ENCODE results near the gene TTLL10.

TTLL10 gene

GRCh38 chr1:1206966-1207531, 33.4 kb downstream of the TTLL10 start:
- no peak for DNase-seq

GRCh38 chr1:1207571-1207892, 33.9 kb downstream of the TTLL10 start:
- no peak for DNase-seq

DNA sequence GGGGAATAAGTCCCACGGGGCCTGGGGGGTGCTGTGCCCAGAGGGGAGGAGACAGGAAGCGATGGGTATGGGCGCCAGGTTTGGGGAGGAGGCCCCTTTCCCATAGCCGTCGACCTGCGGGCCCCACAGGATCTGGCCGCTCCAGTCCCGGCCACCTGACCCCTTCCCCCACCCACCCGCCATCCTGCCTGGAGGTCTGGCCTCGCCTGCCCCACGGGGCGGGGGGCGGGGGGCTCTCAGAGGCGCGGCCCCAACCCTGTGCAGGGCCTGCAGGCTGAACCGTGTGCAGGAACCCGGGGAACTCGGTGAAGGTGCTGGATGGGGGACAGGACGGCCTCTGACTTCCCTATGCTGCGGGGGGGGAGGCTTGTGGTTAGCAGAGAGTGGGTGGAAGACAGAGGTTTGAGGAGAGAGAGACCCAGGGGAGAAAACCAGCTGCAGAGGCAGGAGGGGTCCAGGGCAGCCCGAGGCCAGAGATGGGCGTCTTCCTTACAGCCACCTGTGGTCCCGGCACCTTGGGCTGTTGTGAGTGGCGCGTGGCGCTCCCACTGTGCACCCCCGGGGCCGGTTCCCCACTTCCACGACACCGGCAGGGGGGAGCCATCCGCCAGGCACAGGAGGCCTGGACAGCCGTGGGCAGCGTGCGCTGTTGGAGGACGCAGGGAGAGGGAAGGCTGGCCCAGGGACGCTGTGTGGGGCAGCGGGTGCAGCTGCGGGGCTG, 35.2 kb downstream of the TTLL10 start:
- no peak for DNase-seq

DNA sequence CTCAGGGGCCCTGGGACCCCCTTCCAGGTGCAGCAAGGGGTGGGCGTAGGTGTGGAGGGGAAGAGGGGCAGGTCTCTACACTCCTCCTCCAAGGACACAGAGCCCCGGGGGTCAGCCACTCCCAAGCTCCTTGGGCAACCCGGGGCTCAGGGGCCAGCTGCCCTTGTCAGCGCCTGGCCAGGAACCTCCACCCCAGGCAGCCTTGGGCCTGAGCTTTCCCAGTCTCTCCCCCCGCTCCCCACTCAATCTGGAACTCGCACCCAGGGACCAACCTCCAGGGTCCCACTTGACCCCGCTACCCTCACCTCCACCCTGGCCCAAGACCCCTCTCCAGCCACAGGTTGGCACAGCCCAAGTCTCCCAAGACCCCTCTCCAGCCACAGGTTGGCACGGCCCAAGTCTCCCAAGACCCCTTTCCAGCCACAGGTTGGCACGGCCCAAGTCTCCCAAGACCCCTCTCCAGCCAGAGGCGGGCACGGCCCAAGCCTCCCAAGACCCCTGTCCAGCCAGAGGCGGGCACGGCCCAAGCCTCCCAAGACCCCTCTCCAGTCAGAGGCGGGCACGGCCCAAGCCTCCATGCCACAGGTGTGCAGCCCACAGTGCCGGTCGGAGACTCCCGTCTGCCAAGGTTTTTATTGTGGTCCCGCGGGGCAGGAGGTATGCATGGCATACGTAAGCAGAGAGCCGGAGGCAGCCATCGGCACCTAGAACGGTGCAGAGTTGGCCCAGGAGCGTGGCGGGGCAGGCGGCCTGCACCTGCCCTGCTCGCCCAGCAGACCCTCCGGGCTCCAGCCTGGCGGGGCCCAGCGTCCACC, 37.3 kb downstream of the TTLL10 start:
- DNase-seq = no peak

DNA sequence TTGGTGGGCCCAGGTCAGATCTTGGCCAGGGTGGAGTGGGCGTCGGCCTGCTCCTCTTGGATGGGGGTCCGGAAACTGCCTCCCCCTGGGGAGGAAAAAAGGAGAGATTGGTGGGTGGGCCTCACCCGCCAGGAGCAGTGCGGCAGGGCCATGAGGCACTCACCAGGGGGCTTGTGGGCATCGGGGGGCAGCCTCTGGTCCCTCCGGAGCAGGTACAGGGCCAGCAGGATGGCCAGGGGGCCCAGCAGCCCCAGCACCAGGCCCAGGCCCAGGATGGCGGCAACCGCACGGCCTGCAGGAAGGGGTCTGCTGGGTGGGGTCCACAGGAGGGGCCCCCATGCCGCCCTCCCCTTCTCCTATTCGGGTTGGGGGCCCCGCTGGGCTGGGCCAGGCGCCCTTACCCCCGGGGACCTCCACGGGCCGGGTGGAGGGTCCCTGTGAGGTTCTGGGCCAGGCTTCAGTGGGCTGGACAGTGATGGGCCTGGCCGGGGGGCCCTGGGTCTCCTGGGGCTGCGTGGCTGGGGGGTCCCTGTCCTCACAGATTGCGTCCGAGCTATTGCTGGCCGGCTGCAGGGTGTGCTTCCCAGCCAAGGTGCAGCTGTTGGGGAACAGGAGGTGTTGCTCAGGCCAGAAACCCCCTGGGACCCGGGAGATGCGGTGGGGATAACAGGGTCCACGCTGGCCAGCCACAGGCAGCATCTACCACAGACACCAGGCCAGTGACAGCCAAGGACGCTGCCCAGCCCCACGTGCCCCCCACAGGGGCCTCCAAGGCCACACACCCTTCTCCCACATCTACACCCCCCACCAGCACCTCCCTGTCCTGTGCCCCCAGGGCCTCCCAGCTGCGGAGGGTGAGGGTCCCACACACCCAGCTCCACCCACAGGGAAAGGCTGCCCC, 38.1 kb downstream of the TTLL10 start:
- no peak for DNase-seq

DNA sequence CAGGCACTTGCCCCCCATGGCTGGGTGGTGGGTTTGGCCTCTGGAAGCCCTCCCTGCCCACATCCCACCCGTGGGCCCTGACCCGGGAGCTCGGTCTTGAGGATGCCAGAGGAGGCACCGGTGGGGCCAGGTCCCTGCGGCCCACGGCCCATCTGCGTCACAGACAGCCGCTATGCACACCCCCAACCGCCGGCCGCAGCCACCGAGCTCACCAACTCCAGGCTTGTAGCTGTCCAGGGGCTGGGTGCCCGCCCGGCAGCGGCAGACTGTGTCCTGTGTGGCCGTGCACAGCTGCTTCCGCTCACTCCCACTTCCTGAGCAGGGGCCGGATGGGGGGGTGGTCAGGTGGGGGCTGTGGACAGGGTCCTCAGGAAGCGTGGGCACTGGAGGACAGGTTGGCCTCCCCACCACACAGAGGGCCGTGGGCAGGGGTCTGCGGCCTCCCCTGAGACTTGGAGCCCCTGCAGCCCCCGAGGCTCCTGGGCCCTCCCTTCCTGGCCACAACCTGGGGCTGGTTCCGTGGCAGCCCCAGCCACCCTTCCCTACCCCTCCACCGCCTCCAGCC, 39.2 kb downstream of the TTLL10 start:
- no peak for DNase-seq

GRCh38 chr1:1213345-1214265, 39.9 kb downstream of the TTLL10 start, which contains the start of gene TNFRSF4:
Gene TNFRSF4 (minus strand): TSS chr1:1214153. CDS start chr1:1214127, 26 bp downstream.
- no peak for DNase-seq

DNA sequence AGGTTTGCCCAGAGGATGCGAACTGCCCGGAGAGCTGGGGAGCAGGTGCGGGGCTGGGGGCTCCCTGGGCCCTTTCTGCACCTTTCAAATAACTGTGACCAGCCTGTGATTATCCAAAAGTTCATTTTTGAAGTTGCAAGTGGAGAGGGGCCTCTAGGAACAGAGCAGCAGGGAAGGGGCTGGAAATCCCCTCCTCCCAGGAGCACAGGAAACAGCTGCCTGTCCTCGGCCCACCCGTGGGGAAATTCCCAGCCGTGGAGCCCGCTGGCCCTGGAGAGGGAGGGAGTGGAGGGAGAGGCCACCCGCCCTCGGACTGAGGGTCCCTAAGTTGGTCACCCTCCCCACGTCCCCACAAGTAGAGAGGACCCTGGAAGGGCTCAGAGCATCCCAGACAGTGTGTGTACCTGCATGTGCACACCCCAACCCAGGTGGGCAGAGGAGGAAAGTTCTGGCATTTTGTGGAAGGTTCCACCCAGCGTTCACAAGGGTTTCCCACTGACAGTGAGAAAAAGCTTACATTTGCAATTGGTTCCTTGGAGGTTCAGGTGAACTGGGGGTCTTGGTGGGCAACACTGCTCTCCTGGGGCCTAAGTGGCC, 41.5 kb downstream of the TTLL10 start:
- DNase-seq = no peak

- no peak for DNase-seq
Measured at GRCh38 chr1:1215881-1216605, 42.4 kb downstream of the TTLL10 start.

DNA sequence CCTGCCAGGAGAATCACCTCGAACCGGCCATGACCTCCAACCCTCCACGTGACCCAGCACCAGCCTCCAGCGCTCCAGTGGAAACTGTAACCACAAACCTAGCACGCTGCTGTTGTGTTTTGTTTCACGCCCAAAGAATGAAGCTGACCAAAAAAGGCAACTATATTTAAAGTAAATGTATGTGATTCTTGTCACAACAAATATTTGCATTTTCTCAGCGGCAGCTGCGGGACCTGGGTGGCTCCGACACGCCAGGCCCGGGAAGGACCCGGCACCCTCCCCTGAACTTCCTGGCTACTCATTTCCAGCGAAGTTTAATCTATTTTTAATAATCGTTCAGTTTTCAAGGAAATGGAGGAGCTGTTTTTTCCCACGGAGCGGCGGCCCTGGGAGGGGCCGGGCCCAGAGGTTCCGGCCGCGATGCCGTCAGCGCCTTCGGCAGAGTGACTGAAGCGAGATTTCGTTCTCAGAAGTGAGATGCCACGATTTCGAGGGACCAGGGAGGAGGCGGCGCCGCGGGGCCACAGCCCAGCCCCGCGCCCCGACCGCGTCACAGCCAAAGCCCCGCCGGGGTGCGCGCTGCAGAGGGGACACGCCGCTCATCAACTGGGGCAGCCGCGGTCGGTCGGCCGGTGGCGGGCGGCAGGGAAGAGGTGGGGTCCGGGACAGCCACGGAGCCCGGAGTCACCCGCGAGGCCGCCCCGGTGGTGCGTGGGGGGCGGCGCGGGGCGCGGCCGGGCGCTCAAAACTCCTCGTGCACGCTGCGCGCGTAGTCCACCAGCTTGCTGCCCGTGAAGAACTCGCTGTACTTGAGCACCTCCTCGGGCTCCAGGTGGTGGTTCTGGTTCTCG, 43.3 kb downstream of the TTLL10 start:
- no peak for DNase-seq

GRCh38 chr1:1217621-1218523, 44.2 kb downstream of the TTLL10 start:
- DNase-seq = no peak

DNA sequence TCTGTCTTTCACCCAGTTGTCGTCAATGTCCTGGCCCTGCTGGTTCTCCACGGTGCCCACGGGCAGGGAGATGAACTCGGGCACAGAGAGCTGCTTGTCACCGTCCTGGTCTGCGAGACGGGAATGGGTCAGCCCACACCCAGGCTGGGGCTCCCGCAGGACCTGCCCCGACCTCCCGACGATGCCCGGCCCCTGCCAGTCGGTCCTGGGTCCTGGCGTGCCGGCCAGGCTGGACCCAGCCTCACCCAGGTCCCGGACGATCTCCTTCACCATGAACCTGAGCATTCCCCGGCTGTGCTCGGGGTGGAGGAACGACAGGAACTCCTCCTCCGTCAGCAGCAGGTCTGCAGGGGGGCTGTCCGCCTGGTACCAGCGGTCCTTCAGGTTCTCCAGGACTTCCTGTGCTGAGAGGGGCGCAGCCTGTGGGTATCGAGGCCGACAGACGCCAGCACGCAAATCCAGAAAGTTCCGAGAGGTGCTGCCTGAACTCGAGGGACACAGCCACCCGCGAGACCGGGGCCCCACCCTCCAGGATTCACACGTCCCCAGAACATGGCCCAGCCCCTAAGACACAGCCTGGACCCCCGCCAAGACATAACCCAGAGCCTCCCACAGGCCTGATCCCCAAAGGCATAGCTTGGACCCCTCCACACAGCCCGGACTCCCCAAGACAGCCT, 45.0 kb downstream of the TTLL10 start:
- DNase-seq = no peak

DNA sequence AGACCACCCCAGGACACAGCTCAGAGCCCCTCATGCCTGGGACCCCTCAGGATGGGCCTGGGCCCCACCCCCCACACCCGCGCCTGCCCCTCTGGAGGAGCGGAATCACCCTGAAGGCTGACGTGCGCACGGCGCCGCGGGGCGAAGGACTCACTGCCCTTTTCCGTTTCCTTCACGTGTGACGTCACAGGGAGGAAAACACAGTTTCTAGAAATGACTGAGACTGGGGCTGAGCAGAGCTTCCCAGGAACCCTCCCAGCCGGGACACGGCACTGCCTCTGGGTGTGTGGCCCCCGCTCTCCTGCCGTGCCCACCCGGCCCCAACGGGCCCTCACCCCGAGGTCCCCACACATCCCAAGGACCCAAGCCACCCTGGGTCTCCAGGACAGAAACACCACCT, 45.7 kb downstream of the TTLL10 start:
- DNase-seq = peak in 1 of 4 experiments; percentile 30

DNA sequence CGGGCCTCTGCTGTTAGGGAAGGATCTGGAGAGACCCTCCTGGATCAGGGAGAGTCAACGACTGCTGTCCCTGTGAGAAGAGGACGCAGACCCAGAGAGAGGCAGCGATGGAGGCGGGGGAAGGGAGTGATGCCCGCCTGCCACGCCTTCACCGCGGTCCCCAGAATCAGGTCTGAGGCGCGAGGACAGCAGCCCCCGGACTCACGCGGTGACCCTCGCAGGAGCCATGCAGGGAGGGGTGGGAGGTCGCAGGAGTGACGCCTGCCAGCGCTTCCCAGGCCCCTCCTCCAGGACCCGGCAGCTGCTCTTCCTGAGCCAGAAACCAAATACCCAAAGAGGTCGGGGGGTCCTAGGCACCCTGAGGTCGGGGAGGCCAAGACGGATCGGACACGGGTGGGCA, 46.5 kb downstream of the TTLL10 start:
- no peak for DNase-seq

- DNase-seq = no peak
Measured at GRCh38 chr1:1221887-1222574, 48.4 kb downstream of the TTLL10 start.

GRCh38 chr1:1222575-1223225, 49.0 kb downstream of the TTLL10 start:
- no peak for DNase-seq

DNA sequence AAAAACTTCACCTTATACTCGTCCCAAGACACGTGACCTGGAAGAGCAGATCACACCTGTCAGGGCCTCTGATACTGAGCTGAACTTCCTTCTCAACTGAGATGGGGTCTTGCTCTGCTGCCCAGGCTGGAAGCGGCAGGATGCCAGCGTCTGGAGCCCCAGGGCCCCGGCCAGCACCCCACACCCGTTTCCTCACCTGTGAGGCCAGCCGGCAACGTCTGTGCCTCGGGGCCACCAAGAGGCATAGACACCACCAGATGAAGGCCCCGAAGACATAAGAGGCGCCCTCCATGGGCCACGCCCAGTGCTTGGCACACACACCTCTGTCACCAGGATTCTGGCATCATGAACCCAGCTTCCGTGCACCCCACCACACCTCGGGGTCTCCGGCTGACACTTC, 49.6 kb downstream of the TTLL10 start:
- no peak for DNase-seq

Measured in activated CD4-positive, CD25-positive, alpha-beta regulatory T cell (primary cell).